Measurements from ENCODE around the gene AOC2. TPM values are rescaled to one million over a fixed set of nuclear protein-coding genes. Genes with fewer than 3 reads are reported as not detected.
A peak's percentile ranks its signal among the peaks of the same experiment; 100 is the strongest.

The AOC2 gene
- total and polyA plus RNA-seq, 2 of the 13 experiments (the other 11 are each of a cell fraction or from before 2014, with no cell fraction given), result 1.2 to 3.3 TPM

DNA sequence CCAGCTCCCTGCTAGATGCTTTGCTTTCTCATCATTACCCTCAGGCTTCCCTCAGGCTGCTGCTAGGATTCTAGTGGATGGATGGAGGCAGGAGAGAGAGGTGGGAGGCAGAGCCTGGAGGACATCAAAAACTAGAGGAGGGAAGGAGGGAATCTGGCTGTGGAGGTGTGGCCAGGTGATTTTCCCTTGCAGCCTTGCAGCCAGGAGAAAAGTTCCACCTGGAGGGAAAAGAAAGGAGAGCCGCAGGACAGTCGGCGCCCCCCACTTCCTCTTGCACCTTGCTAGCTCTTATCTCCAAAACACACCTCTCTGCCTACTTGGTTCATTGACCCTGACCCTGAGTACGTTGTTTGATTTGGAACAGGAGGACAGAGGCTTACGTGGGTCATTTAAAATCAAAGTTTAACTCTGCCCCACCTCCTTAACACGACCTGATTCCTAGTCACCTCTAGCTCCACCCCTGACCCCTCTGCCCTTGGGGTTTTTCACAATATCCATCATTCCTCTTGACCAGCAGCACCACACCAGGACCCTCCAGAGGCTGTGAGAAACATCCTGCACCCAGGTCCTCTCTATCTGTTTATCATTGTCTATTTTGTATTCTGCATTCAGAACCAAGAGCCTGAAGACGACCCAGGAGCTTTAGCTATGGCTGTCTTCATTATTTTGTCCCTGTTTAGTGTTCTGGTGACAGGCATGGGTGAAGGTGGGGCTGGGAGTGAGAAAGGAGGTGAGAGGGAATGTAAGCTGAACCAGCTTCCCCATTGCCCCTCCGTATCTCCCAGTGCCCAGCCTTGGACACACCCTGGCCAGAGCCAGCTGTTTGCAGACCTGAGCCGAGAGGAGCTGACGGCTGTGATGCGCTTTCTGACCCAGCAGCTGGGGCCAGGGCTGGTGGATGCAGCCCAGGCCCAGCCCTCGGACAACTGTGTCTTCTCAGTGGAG lies 22.5 kb downstream of the AOC2 start (continued):
- TF ChIP-seq PAWR (CRISPR knock-in tag; IDR thresholded peaks at IDR 0.05; ENCODE audit: borderline replicate concordance) (0 out of 2 replicates have a peak, but pooled peaks have one; percentile 66), MEIS1 (CRISPR knock-in tag; IDR thresholded peaks at IDR 0.05; ENCODE audit: borderline replicate concordance) (peak; percentile 94), EEA1 (CRISPR knock-in tag; IDR thresholded peaks at IDR 0.05; ENCODE audit: borderline replicate concordance) (no peak), POLR2AphosphoS5 (IDR thresholded peaks at IDR 0.05; ENCODE audit: low read depth, low read length) (peak; percentile 37; the same call in 1 of the 2 replicates), SNAI1 (CRISPR knock-in tag; IDR thresholded peaks at IDR 0.05; ENCODE audit: borderline replicate concordance) (no peak), ZBTB39 (CRISPR knock-in tag; IDR thresholded peaks at IDR 0.05) (no peak), ZNF646 (CRISPR knock-in tag; IDR thresholded peaks at IDR 0.05) (no peak), ZNF260 (CRISPR knock-in tag; IDR thresholded peaks at IDR 0.05; ENCODE audit: borderline replicate concordance, low read depth) (no peak), MTF1 (CRISPR knock-in tag; IDR thresholded peaks at IDR 0.05) (no peak), SMAD1 (CRISPR knock-in tag; IDR thresholded peaks at IDR 0.05; ENCODE audit: borderline replicate concordance, low read depth) (no peak), JUNB (CRISPR knock-in tag; IDR thresholded peaks at IDR 0.05; ENCODE audit: borderline replicate concordance) (no peak), ZFP82 (CRISPR knock-in tag; IDR thresholded peaks at IDR 0.05; ENCODE audit: borderline replicate concordance) (0 out of 2 replicates have a peak, but pooled peaks have one; percentile 17), ZFY (CRISPR knock-in tag; IDR thresholded peaks at IDR 0.05) (no peak), SMYD3 (CRISPR knock-in tag; IDR thresholded peaks at IDR 0.05) (no peak), ZFP62 (CRISPR knock-in tag; IDR thresholded peaks at IDR 0.05) (no peak), ZFP36L1 (CRISPR knock-in tag; IDR thresholded peaks at IDR 0.05) (no peak)
- TF ChIP-seq, protein P1, sequence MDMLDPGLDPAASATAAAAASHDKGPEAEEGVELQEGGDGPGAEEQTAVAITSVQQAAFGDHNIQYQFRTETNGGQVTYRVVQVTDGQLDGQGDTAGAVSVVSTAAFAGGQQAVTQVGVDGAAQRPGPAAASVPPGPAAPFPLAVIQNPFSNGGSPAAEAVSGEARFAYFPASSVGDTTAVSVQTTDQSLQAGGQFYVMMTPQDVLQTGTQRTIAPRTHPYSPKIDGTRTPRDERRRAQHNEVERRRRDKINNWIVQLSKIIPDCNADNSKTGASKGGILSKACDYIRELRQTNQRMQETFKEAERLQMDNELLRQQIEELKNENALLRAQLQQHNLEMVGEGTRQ (IDR thresholded peaks at IDR 0.05; ENCODE audit: low read depth, low read length), result no peak
- TF ChIP-seq, protein P1 (CRISPR knock-in tag; IDR thresholded peaks at IDR 0.05; ENCODE audit: borderline replicate concordance), result 0 out of 2 replicates have a peak, but pooled peaks have one; percentile 7

Data from HepG2 (cell line).